Chondrocyte (in vitro differentiated cells): ENCODE data around the gene GNAI1. TPM values are rescaled to one million over a fixed set of nuclear protein-coding genes. Genes with fewer than 3 reads are reported as not detected.

Experiments
- DNase-seq: peaks from one replicate; pipeline ENCODE4 v3.0.0; 2021; ENCODE audit warnings: mixed read lengths, low spot score
- H3K27ac Mint-ChIP-seq: one replicate; pipeline ENCODE4 v1.8.0; 2021; ENCODE audit warnings: mild to moderate bottlenecking, moderate library complexity, mixed read lengths; ENCODE audit not compliant: unreplicated experiment
- H3K27me3 Mint-ChIP-seq: 2 replicates; pipeline ENCODE4 v1.8.0; 2021; ENCODE audit warnings: low read depth, mixed read lengths
- H3K36me3 Mint-ChIP-seq: 2 replicates; pipeline ENCODE4 v1.8.0; 2021; ENCODE audit warnings: low read depth, mixed read lengths
- H3K4me1 Mint-ChIP-seq: 2 replicates; pipeline ENCODE4 v1.8.0; 2021; ENCODE audit warnings: low read depth, mild to moderate bottlenecking, mixed read lengths
- H3K4me3 Mint-ChIP-seq: one replicate; pipeline ENCODE4 v1.8.0; 2021; ENCODE audit warnings: mild to moderate bottlenecking, moderate library complexity, mixed read lengths; ENCODE audit not compliant: unreplicated experiment
- H3K9me3 Mint-ChIP-seq: 2 replicates; pipeline ENCODE4 v1.8.0; 2021; ENCODE audit warnings: low read depth, mixed read lengths
- total RNA-seq: library from RNA; stranded (reverse); gene quantifications from 3 replicates; pipeline ENCODE4 v1.2.1, GENCODE V29; 2021
- TF ChIP-seq, protein P1 (sequence below): fragments of 200-600 bp; sonication (generic); IDR thresholded peaks from 2 replicates; pipeline ENCODE4 v1.5.0; 2021; ENCODE audit warnings: antibody characterized with exemption, mild to moderate bottlenecking, moderate library complexity

Gene GNAI1
- total RNA-seq, 1 donor from 2014 or later: 27.4 TPM

DNA sequence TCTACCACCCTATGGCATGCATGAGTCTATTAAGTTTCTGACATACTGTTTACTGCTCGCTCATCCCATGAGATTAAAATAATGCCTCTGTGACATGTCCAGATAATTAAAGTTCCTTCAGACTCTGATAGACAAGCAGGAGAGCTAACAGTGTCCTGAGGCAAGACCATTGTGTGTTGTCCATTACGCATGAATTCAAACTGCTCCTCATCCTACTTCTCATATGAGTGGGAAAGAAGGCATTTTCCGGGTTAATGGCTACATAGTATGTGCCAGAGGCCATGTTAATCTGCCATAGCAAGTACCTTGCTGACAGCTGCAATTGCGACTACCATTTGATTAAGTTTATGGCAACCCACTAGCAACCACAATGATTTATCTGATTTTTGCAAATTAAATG lies 113.3 kb downstream of the GNAI1 start:
- Mint-ChIP-seq H3K27ac (no peak overlapping the region), H3K4me3 (no peak overlapping the region), H3K9me3 (no peaks in the 10 kb centered on the region), H3K36me3 (peaks cover 2% of the 10 kb centered on the region), H3K4me1 (peaks cover 4% of the 10 kb centered on the region), H3K27me3 (no peaks in the 10 kb centered on the region)
- TF ChIP-seq, protein P1, sequence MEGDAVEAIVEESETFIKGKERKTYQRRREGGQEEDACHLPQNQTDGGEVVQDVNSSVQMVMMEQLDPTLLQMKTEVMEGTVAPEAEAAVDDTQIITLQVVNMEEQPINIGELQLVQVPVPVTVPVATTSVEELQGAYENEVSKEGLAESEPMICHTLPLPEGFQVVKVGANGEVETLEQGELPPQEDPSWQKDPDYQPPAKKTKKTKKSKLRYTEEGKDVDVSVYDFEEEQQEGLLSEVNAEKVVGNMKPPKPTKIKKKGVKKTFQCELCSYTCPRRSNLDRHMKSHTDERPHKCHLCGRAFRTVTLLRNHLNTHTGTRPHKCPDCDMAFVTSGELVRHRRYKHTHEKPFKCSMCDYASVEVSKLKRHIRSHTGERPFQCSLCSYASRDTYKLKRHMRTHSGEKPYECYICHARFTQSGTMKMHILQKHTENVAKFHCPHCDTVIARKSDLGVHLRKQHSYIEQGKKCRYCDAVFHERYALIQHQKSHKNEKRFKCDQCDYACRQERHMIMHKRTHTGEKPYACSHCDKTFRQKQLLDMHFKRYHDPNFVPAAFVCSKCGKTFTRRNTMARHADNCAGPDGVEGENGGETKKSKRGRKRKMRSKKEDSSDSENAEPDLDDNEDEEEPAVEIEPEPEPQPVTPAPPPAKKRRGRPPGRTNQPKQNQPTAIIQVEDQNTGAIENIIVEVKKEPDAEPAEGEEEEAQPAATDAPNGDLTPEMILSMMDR: no peak
- no peak for DNase-seq

DNA sequence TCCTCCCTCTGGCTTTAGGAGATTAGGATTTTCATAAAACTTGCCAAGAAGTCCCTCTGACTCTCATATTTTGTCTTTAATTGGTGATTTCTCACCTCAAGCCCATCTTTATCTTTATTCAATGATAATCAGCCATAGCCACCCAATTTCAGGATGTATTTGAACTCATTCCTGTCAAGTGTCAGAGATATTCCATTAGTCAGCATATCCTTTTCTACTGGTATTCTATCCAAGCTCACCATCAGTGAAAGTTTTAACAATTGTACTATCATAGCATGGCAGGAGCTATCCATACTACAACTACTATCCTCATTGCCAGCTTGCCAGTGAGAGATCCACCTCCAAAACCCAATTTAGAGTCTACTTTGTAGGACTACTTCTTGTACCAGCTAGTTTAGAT lies 114.6 kb downstream of the GNAI1 start:
- Mint-ChIP-seq H3K9me3 (no peaks in the 10 kb centered on the region), H3K4me3 (no peak overlapping the region), H3K4me1 (peaks cover 10% of the 10 kb centered on the region), H3K36me3 (peaks cover 2% of the 10 kb centered on the region), H3K27ac (no peak overlapping the region), H3K27me3 (no peaks in the 10 kb centered on the region)
- no peak for DNase-seq
- TF ChIP-seq, protein P1: no peak

DNA sequence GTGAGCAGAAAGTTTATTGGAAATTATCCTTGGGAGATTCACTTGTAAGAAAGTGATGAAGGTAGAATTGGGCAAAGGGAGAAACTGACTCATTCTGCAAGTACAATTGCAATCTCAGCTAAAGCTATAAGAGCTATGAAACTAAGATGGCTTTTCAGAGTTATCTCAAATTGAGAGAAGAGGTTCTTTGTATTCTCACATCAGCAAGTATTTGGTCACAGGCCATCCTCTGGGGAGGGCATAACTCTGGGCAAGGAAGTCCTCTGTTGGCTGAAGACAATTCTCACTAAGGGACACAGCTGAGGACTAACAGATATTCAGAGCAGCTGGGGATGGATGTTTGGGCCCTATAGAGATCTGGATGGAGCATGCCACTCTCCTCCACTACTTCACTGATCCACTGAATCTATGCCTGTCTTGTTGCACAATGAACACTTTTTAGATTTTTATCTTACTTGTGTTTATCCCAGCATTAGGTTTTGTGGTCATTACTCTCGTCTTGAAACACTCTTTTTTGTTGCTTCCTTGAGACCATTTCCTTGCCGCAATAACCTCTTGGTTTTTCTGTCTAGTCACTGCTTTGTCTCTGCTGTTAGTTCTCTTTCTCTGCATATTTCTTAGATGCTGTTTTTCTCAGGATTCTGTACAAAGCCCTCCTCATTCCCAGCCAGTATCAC lies 115.1 kb downstream of the GNAI1 start:
- Mint-ChIP-seq H3K4me3 (no peak overlapping the region), H3K27me3 (no peaks in the 10 kb centered on the region), H3K27ac (no peak overlapping the region), H3K9me3 (no peaks in the 10 kb centered on the region), H3K4me1 (peaks cover 6% of the 10 kb centered on the region), H3K36me3 (no peaks in the 10 kb centered on the region)
- no peak for DNase-seq
- TF ChIP-seq, protein P1: no peak

DNA sequence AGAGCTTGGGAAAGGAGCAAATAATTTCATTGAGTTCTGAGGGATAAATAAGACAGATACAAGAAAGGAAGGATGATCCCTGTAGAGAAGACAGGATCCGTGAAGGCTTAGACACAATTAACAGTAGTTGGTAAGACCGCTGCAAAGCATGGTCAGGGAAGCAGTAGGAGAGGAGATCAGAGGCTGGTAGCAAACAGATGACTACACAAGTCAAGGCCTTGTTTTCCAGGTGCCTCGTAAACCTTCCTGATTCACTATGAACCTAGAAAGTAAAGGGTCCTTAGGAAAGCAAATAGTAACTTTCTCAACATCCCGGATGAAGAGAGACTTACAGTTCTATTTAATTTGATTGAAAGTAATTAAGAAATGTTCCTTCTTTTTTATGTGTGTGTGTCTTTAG lies 118.6 kb downstream of the GNAI1 start:
- TF ChIP-seq, protein P1: no peak
- no peak for DNase-seq
- H3K27ac Mint-ChIP-seq: no peak overlapping the region
- H3K9me3 Mint-ChIP-seq: no peaks in the 10 kb centered on the region
- H3K27me3 Mint-ChIP-seq: no peaks in the 10 kb centered on the region
- H3K36me3 Mint-ChIP-seq: no peaks in the 10 kb centered on the region
- no peak overlapping the region for H3K4me3 Mint-ChIP-seq
- H3K4me1 Mint-ChIP-seq: peaks cover 11% of the 10 kb centered on the region

DNA sequence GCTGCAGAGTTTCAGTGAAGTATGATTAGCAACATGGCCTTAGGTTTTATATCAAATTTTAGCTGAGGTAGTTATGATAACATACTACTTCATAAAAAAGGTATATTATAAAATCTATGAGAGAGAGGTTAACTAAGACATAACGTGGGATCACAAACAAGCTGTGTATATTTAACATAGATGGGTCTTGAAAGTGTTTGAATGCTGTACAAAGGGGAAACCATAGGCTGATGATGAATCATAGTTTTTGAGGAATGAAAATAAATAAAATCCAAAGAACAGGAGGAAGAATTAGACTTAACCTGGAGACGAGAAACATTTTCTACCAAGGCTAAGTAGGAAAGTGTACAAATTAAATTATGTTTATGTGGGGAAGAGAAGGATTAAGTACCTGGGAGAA lies 119.0 kb downstream of the GNAI1 start:
- Mint-ChIP-seq H3K36me3 (no peaks in the 10 kb centered on the region), H3K4me3 (no peak overlapping the region)

More for the DNA sequence above, 119.0 kb downstream of the GNAI1 start:
- peaks cover 11% of the 10 kb centered on the region for H3K4me1 Mint-ChIP-seq
- no peak overlapping the region for H3K27ac Mint-ChIP-seq
- H3K9me3 Mint-ChIP-seq: no peaks in the 10 kb centered on the region
- no peak for DNase-seq
- TF ChIP-seq, protein P1: no peak
- no peaks in the 10 kb centered on the region for H3K27me3 Mint-ChIP-seq
